HUDEP-2 (cell line): ENCODE measurements around the gene TSPAN32.

Experiments used
- DNase-seq, 76 experiments: peaks; one replicate each; lab custom pipeline; 2025; ENCODE audit not compliant: unreplicated experiment in 76 of 76; lab: John Stamatoyannopoulos, UW

The TSPAN32 gene

GRCh38 chr11:2266586-2267305 is 35.1 kb upstream of the TSPAN32 start:
- no peak for DNase-seq

GRCh38 chr11:2267306-2267850 is 34.4 kb upstream of the TSPAN32 start:
- no peak for DNase-seq

GRCh38 chr11:2267851-2268728 is 33.7 kb upstream of the TSPAN32 start:
- DNase-seq, result no peak

- DNase-seq, result no peak
These were observed 32.8 kb upstream of the TSPAN32 start for GRCh38 chr11:2268729-2269600.

- peak in 40 of 76 experiments; percentile 2 to 60 (median 28) for DNase-seq
These were observed 32.1 kb upstream of the TSPAN32 start for GRCh38 chr11:2269601-2270321.

- DNase-seq, result no peak
These were observed 31.3 kb upstream of the TSPAN32 start, which contains the start of gene ASCL2 for GRCh38 chr11:2270322-2271076. TSS of gene ASCL2 (minus strand) at chr11:2270588. CDS start at chr11:2270332, 256 bp downstream.

GRCh38 chr11:2271077-2271326 is 30.8 kb upstream of the TSPAN32 start:
- DNase-seq, result no peak

- DNase-seq, result no peak
These were observed 30.2 kb upstream of the TSPAN32 start for GRCh38 chr11:2271327-2272227.

- DNase-seq, result no peak
These were observed 29.4 kb upstream of the TSPAN32 start for GRCh38 chr11:2272228-2272945.

- DNase-seq, result no peak
These were observed 28.9 kb upstream of the TSPAN32 start for GRCh38 chr11:2272946-2273280.

GRCh38 chr11:2273311-2273710 is 28.5 kb upstream of the TSPAN32 start:
- no peak for DNase-seq

GRCh38 chr11:2273771-2274170 is 28.0 kb upstream of the TSPAN32 start:
- no peak for DNase-seq

GRCh38 chr11:2275334-2276279 is 26.2 kb upstream of the TSPAN32 start:
- DNase-seq, result no peak

- no peak for DNase-seq
These were observed 25.4 kb upstream of the TSPAN32 start for GRCh38 chr11:2276280-2277007.

- no peak for DNase-seq
These were observed 24.8 kb upstream of the TSPAN32 start for GRCh38 chr11:2277008-2277346.

GRCh38 chr11:2277933-2278523 is 23.8 kb upstream of the TSPAN32 start:
- no peak for DNase-seq
